ENCODE data around the gene EVC2.

The EVC2 gene

GRCh38 chr4:5707366-5707765, 993 bp downstream of the EVC2 start:
- peak overlapping the region; percentile 87 for H3K9ac ChIP-seq (ENCODE audit: insufficient read length, low read depth)
- H3K27me3 ChIP-seq (ENCODE audit: insufficient read depth, insufficient read length), result peaks cover 33% of the 10 kb centered on the region
- H3K36me3 ChIP-seq (ENCODE audit: insufficient read depth, insufficient read length, low read length), result peaks cover 28% of the 10 kb centered on the region
- TF ChIP-seq ZNF274 (IDR thresholded peaks at IDR 0.05; ENCODE audit: low read depth, low read length), result no peak
- no peak for TF ChIP-seq SUZ12 (IDR thresholded peaks at IDR 0.05; ENCODE audit: extremely low read depth, insufficient read depth, insufficient read length)
- no peak for TF ChIP-seq YY1 (IDR thresholded peaks at IDR 0.05; ENCODE audit: insufficient read depth, insufficient read length)
- peaks cover 25% of the 10 kb centered on the region for H3K4me1 ChIP-seq (ENCODE audit: insufficient read depth, insufficient read length)
- DNase-seq (ENCODE audit: low read depth, low spot score), result no peak
- peaks cover 14% of the 10 kb centered on the region; the same call in 1 of the 2 replicates for H3K9me3 ChIP-seq (ENCODE audit: insufficient read depth, low read length)
- peak overlapping the region; percentile 72 for H3K4me3 ChIP-seq (ENCODE audit: insufficient read length, low read depth)

- Histone ChIP-seq H3K4me3 (ENCODE audit: insufficient read length, low read depth) (no peak overlapping the region), H3K9me3 (ENCODE audit: insufficient read depth, low read length) (peaks cover 14% of the 10 kb centered on the region; the same call in 1 of the 2 replicates), H3K9ac (ENCODE audit: insufficient read length, low read depth) (no peak overlapping the region), H3K4me1 (ENCODE audit: insufficient read depth, insufficient read length) (peaks cover 19% of the 10 kb centered on the region), H3K36me3 (ENCODE audit: insufficient read depth, insufficient read length, low read length) (peaks cover 34% of the 10 kb centered on the region), H3K27me3 (ENCODE audit: insufficient read depth, insufficient read length) (peaks cover 29% of the 10 kb centered on the region)
- DNase-seq (ENCODE audit: low read depth, low spot score), result no peak
- no peak for TF ChIP-seq YY1 (IDR thresholded peaks at IDR 0.05; ENCODE audit: insufficient read depth, insufficient read length)
- no peak for TF ChIP-seq ZNF274 (IDR thresholded peaks at IDR 0.05; ENCODE audit: low read depth, low read length)
- no peak for TF ChIP-seq SUZ12 (IDR thresholded peaks at IDR 0.05; ENCODE audit: extremely low read depth, insufficient read depth, insufficient read length)
Observed at GRCh38 chr4:5706486-5707290, 1.7 kb downstream of the EVC2 start.

GRCh38 chr4:5705647-5706320, 2.6 kb downstream of the EVC2 start:
- Histone ChIP-seq H3K4me3 (ENCODE audit: insufficient read length, low read depth) (no peak overlapping the region), H3K9ac (ENCODE audit: insufficient read length, low read depth) (no peak overlapping the region), H3K27me3 (ENCODE audit: insufficient read depth, insufficient read length) (peaks cover 29% of the 10 kb centered on the region), H3K36me3 (ENCODE audit: insufficient read depth, insufficient read length, low read length) (peaks cover 40% of the 10 kb centered on the region), H3K9me3 (ENCODE audit: insufficient read depth, low read length) (peaks cover 14% of the 10 kb centered on the region; the same call in 1 of the 2 replicates), H3K4me1 (ENCODE audit: insufficient read depth, insufficient read length) (peaks cover 17% of the 10 kb centered on the region)
- TF ChIP-seq YY1 (IDR thresholded peaks at IDR 0.05; ENCODE audit: insufficient read depth, insufficient read length), result no peak
- TF ChIP-seq SUZ12 (IDR thresholded peaks at IDR 0.05; ENCODE audit: extremely low read depth, insufficient read depth, insufficient read length), result no peak
- no peak for TF ChIP-seq ZNF274 (IDR thresholded peaks at IDR 0.05; ENCODE audit: low read depth, low read length)
- DNase-seq (ENCODE audit: low read depth, low spot score), result no peak

- no peak overlapping the region for H3K9ac ChIP-seq (ENCODE audit: insufficient read length, low read depth)
- no peak overlapping the region for H3K4me3 ChIP-seq (ENCODE audit: insufficient read length, low read depth)
- no peak for DNase-seq (ENCODE audit: low read depth, low spot score)
- peaks cover 18% of the 10 kb centered on the region for H3K27me3 ChIP-seq (ENCODE audit: insufficient read depth, insufficient read length)
- peaks cover 46% of the 10 kb centered on the region for H3K36me3 ChIP-seq (ENCODE audit: insufficient read depth, insufficient read length, low read length)
- peaks cover 11% of the 10 kb centered on the region for H3K4me1 ChIP-seq (ENCODE audit: insufficient read depth, insufficient read length)
- peaks cover 14% of the 10 kb centered on the region; the same call in 1 of the 2 replicates for H3K9me3 ChIP-seq (ENCODE audit: insufficient read depth, low read length)
- TF ChIP-seq SUZ12 (IDR thresholded peaks at IDR 0.05; ENCODE audit: extremely low read depth, insufficient read depth, insufficient read length), result no peak
- no peak for TF ChIP-seq YY1 (IDR thresholded peaks at IDR 0.05; ENCODE audit: insufficient read depth, insufficient read length)
- TF ChIP-seq ZNF274 (IDR thresholded peaks at IDR 0.05; ENCODE audit: low read depth, low read length), result no peak
Observed at GRCh38 chr4:5704276-5704675, 4.1 kb downstream of the EVC2 start.

- no peak for DNase-seq (ENCODE audit: low read depth, low spot score)
- Histone ChIP-seq H3K27me3 (ENCODE audit: insufficient read depth, insufficient read length) (peaks cover 13% of the 10 kb centered on the region), H3K4me3 (ENCODE audit: insufficient read length, low read depth) (no peak overlapping the region), H3K36me3 (ENCODE audit: insufficient read depth, insufficient read length, low read length) (peaks cover 48% of the 10 kb centered on the region), H3K4me1 (ENCODE audit: insufficient read depth, insufficient read length) (peaks cover 11% of the 10 kb centered on the region), H3K9me3 (ENCODE audit: insufficient read depth, low read length) (peaks cover 14% of the 10 kb centered on the region; the same call in 1 of the 2 replicates), H3K9ac (ENCODE audit: insufficient read length, low read depth) (no peak overlapping the region)
- TF ChIP-seq ZNF274 (IDR thresholded peaks at IDR 0.05; ENCODE audit: low read depth, low read length), result no peak
- no peak for TF ChIP-seq YY1 (IDR thresholded peaks at IDR 0.05; ENCODE audit: insufficient read depth, insufficient read length)
- TF ChIP-seq SUZ12 (IDR thresholded peaks at IDR 0.05; ENCODE audit: extremely low read depth, insufficient read depth, insufficient read length), result no peak
Observed at GRCh38 chr4:5703831-5704230, 4.5 kb downstream of the EVC2 start.

- peaks cover 4% of the 10 kb centered on the region for H3K27me3 ChIP-seq (ENCODE audit: insufficient read depth, insufficient read length)
- peaks cover 14% of the 10 kb centered on the region; the same call in 1 of the 2 replicates for H3K9me3 ChIP-seq (ENCODE audit: insufficient read depth, low read length)
- peaks cover 62% of the 10 kb centered on the region for H3K36me3 ChIP-seq (ENCODE audit: insufficient read depth, insufficient read length, low read length)
- no peak overlapping the region for H3K4me3 ChIP-seq (ENCODE audit: insufficient read length, low read depth)
- no peak overlapping the region for H3K9ac ChIP-seq (ENCODE audit: insufficient read length, low read depth)
- DNase-seq (ENCODE audit: low read depth, low spot score), result no peak
- no peak for TF ChIP-seq ZNF274 (IDR thresholded peaks at IDR 0.05; ENCODE audit: low read depth, low read length)
- TF ChIP-seq YY1 (IDR thresholded peaks at IDR 0.05; ENCODE audit: insufficient read depth, insufficient read length), result no peak
- H3K4me1 ChIP-seq (ENCODE audit: insufficient read depth, insufficient read length), result peaks cover 4% of the 10 kb centered on the region
Observed at GRCh38 chr4:5701971-5702370, 6.4 kb downstream of the EVC2 start.

- Histone ChIP-seq H3K27me3 (ENCODE audit: insufficient read depth, insufficient read length) (no peaks in the 10 kb centered on the region), H3K9me3 (ENCODE audit: insufficient read depth, low read length) (peaks cover 14% of the 10 kb centered on the region; the same call in 1 of the 2 replicates), H3K9ac (ENCODE audit: insufficient read length, low read depth) (no peak overlapping the region), H3K36me3 (ENCODE audit: insufficient read depth, insufficient read length, low read length) (peaks cover 59% of the 10 kb centered on the region), H3K4me1 (ENCODE audit: insufficient read depth, insufficient read length) (no peaks in the 10 kb centered on the region), H3K4me3 (ENCODE audit: insufficient read length, low read depth) (no peak overlapping the region)
- TF ChIP-seq YY1 (IDR thresholded peaks at IDR 0.05; ENCODE audit: insufficient read depth, insufficient read length) (no peak), SUZ12 (IDR thresholded peaks at IDR 0.05; ENCODE audit: extremely low read depth, insufficient read depth, insufficient read length) (no peak), ZNF274 (IDR thresholded peaks at IDR 0.05; ENCODE audit: low read depth, low read length) (no peak)
- no peak for DNase-seq (ENCODE audit: low read depth, low spot score)
Observed at GRCh38 chr4:5700459-5700858, 7.9 kb downstream of the EVC2 start.
